GM23248 (cell line): ENCODE results near the gene KCTD19. TPM values are rescaled to one million over a fixed set of nuclear protein-coding genes. Genes with fewer than 3 reads are reported as not detected.
A peak's percentile ranks its signal among the peaks of the same experiment; 100 is the strongest.

Experiments used
- DNase-seq: peaks from one replicate; pipeline ENCODE4 v3.0.0-alpha.2; 2015
- H2AFZ ChIP-seq: fragments of 200-600 bp; sonication (generic); 2 replicates; pipeline ENCODE4 v1.6.1; 2016; ENCODE audit warnings: antibody characterized with exemption
- H3F3A ChIP-seq: fragments of 200-600 bp; sonication (generic); 2 replicates; pipeline ENCODE4 v1.6.1; 2016; ENCODE audit warnings: mild to moderate bottlenecking, antibody characterized with exemption, mixed run types; ENCODE audit not compliant: insufficient read depth
- H3K27ac ChIP-seq: fragments of 200-600 bp; sonication (generic); 2 replicates; pipeline ENCODE4 v1.5.1; 2016; ENCODE audit warnings: mild to moderate bottlenecking
- H3K27me3 ChIP-seq: fragments of 200-600 bp; sonication (generic); replicated peaks from 2 replicates; pipeline ENCODE4 v1.6.1; 2016; ENCODE audit warnings: mild to moderate bottlenecking; ENCODE audit not compliant: insufficient read depth
- H3K36me3 ChIP-seq: fragments of 200-600 bp; sonication (generic); 2 replicates; pipeline ENCODE4 v1.6.1; 2016; ENCODE audit warnings: low read depth, mild to moderate bottlenecking
- H3K4me1 ChIP-seq: fragments of 200-600 bp; sonication (generic); 2 replicates; pipeline ENCODE4 v1.6.1; 2016; ENCODE audit warnings: mild to moderate bottlenecking; ENCODE audit not compliant: insufficient read depth
- H3K4me2 ChIP-seq: fragments of 200-600 bp; sonication (generic); one replicate; pipeline ENCODE4 v1.6.1; 2016; ENCODE audit warnings: mild to moderate bottlenecking; ENCODE audit not compliant: unreplicated experiment
- H3K4me3 ChIP-seq: fragments of 200-600 bp; sonication (generic); 2 replicates; pipeline ENCODE4 v1.5.1; 2016; ENCODE audit warnings: mild to moderate bottlenecking
- H3K79me2 ChIP-seq: fragments of 200-600 bp; sonication (generic); 2 replicates; pipeline ENCODE4 v1.6.1; 2016; ENCODE audit warnings: mild to moderate bottlenecking; ENCODE audit not compliant: insufficient read depth
- H3K9ac ChIP-seq: fragments of 200-600 bp; sonication (generic); 2 replicates; pipeline ENCODE4 v1.6.1; 2016; ENCODE audit warnings: mild to moderate bottlenecking
- H3K9me2 ChIP-seq: fragments of 200-600 bp; sonication (generic); 2 replicates; pipeline ENCODE4 v1.6.1; 2016; ENCODE audit warnings: mixed run types, mild to moderate bottlenecking, moderate library complexity; ENCODE audit not compliant: insufficient read depth
- H3K9me3 ChIP-seq: fragments of 200-600 bp; sonication (generic); one replicate; pipeline ENCODE4 v1.6.1; 2017; ENCODE audit warnings: low read depth
- H4K20me1 ChIP-seq: fragments of 200-600 bp; sonication (generic); 2 replicates; pipeline ENCODE4 v1.6.0; 2016; ENCODE audit not compliant: insufficient read depth
- EZH2 ChIP-seq: fragments of 200-600 bp; sonication (generic); IDR thresholded peaks from 2 replicates; pipeline ENCODE4 v1.6.1; 2018; ENCODE audit warnings: antibody characterized with exemption, mild to moderate bottlenecking; ENCODE audit not compliant: insufficient read depth, poor library complexity, severe bottlenecking
- EZH2phosphoT487 ChIP-seq: fragments of 200-600 bp; sonication (generic); IDR thresholded peaks from 2 replicates; pipeline ENCODE4 v1.6.1; 2018; ENCODE audit warnings: antibody characterized with exemption, moderate library complexity, mild to moderate bottlenecking, low read depth; ENCODE audit not compliant: insufficient read depth
- WGBS, 2 experiments: methylation state at CpG; one replicate each; pipeline ENCODE4 v1.1.6; 2015 to 2017; ENCODE audit warnings: low lambda C conversion rate in 2 of 2, low coverage in 1 of 2; ENCODE audit errors: missing lambda C conversion rate in 2 of 2; 5-methylcytosine and 5-hydroxymethylcytosine counted together
- in situ Hi-C: fragments of 300-500 bp; cut with MboI; formaldehyde crosslinking; loops from 2 replicates; pipeline ENCODE4 v1.15.0; 2020
- polyA plus RNA-seq: library from polyadenylated mRNA; unstranded; fragments of >200 nt; fragmentation: Nextera tagmentation; extraction: Ambion mirVana; gene quantifications from 2 replicates; pipeline ENCODE4 v1.2.1, GENCODE V29; 2016
- total RNA-seq: library from RNA; depleted of rRNA; stranded (reverse); fragments of >200 nt; shearing (Covaris generic); gene quantifications from 2 replicates; pipeline ENCODE4 v1.2.3, GENCODE V29; 2014

Gene KCTD19
- total and polyA plus RNA-seq, 2 experiments from 2014 or later = not detected

GRCh38 chr16:67301080-67301782, 25.3 kb downstream of the KCTD19 start:
- H3K27ac ChIP-seq = no peak overlapping the region
- H2AFZ ChIP-seq = no peak overlapping the region
- no peaks in the 10 kb centered on the region for H4K20me1 ChIP-seq
- H3K9me3 ChIP-seq = no peaks in the 10 kb centered on the region
- no peak overlapping the region for H3K4me3 ChIP-seq
- H3K4me1 ChIP-seq = peaks cover 27% of the 10 kb centered on the region
- H3K9ac ChIP-seq = no peak overlapping the region
- 65 to 66% methylated on average over 11 of the region's 11 CpGs for WGBS, 2 experiments
- H3F3A ChIP-seq = no peaks in the 10 kb centered on the region; the same call in 1 of the 2 replicates
- in situ Hi-C loops = no loop called here
- H3K9me2 ChIP-seq = no peaks in the 10 kb centered on the region
- H3K79me2 ChIP-seq = no peaks in the 10 kb centered on the region
- no peaks in the 10 kb centered on the region for H3K27me3 ChIP-seq
- no peak overlapping the region for H3K4me2 ChIP-seq
- peak; percentile 32 for DNase-seq
- TF ChIP-seq EZH2phosphoT487 = no peak
- TF ChIP-seq EZH2 = no peak
- H3K36me3 ChIP-seq = no peaks in the 10 kb centered on the region

DNA sequence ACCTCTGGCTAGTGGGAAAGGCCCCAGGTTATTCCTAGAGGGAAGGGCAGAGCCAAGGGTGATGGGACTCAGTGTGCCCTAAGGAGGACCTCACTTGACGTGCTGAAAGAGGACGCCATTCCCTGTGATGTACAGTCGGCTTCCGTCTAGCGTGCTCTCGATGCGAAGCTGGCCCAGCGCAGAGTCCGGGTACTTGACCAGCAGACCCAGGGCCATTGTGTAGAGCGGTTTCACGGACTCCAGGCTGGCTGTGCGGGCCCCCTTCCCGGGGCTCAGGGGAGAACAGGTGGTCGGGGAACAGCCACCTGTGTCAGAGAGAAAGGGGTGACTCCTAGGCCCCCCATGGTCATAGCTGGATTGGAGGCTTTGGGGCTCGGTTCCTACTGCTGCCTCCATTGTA, 27.3 kb downstream of the KCTD19 start:
- H3K9me3 ChIP-seq = no peaks in the 10 kb centered on the region
- no peaks in the 10 kb centered on the region for H3K79me2 ChIP-seq
- no peak overlapping the region for H3K4me2 ChIP-seq
- H3K36me3 ChIP-seq = no peaks in the 10 kb centered on the region
- WGBS, 2 experiments = 86 to 91% methylated on average over 15 of the region's 15 CpGs
- DNase-seq = no peak
- in situ Hi-C loops = no loop called here
- H2AFZ ChIP-seq = no peak overlapping the region
- no peak overlapping the region for H3K4me3 ChIP-seq
- H4K20me1 ChIP-seq = no peaks in the 10 kb centered on the region
- H3K27ac ChIP-seq = no peak overlapping the region
- H3K27me3 ChIP-seq = no peaks in the 10 kb centered on the region
- no peak for TF ChIP-seq EZH2phosphoT487
- TF ChIP-seq EZH2 = no peak
- no peak overlapping the region for H3K9ac ChIP-seq
- no peaks in the 10 kb centered on the region; the same call in 1 of the 2 replicates for H3F3A ChIP-seq
- no peaks in the 10 kb centered on the region for H3K9me2 ChIP-seq
- H3K4me1 ChIP-seq = peaks cover 44% of the 10 kb centered on the region

DNA sequence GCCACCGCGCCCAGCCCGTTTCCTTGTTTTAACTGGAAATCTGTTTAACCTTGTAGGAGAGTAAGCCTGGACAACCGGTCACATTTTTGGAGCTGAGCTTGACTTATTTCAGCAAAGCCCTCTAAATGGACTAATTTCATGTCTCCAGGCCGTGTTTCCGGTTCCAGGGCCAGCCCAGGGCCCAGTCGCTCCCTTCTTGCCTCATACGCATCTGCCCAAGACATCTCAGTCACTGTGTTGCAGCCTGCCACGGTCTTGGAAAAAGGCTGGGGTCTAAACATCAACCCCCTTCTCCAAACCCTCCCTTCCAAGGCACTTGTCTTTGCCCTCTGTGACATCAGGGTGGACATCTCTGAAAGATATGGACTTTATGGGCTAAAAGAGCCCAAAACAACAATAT, 28.3 kb downstream of the KCTD19 start:
- WGBS, 2 experiments = 93 to 96% methylated on average over 9 of the region's 9 CpGs
- Histone ChIP-seq H3K79me2 (no peaks in the 10 kb centered on the region), H3K4me1 (peaks cover 36% of the 10 kb centered on the region), H3K9me2 (no peaks in the 10 kb centered on the region), H2AFZ (no peak overlapping the region), H3K27ac (no peak overlapping the region), H3K9me3 (no peaks in the 10 kb centered on the region), H3K9ac (no peak overlapping the region), H4K20me1 (no peaks in the 10 kb centered on the region), H3K36me3 (no peaks in the 10 kb centered on the region), H3K27me3 (no peaks in the 10 kb centered on the region), H3F3A (no peaks in the 10 kb centered on the region), H3K4me3 (no peak overlapping the region), H3K4me2 (no peak overlapping the region)
- DNase-seq = no peak
- no peak for TF ChIP-seq EZH2phosphoT487
- no peak for TF ChIP-seq EZH2
- in situ Hi-C loops = no loop called here

DNA sequence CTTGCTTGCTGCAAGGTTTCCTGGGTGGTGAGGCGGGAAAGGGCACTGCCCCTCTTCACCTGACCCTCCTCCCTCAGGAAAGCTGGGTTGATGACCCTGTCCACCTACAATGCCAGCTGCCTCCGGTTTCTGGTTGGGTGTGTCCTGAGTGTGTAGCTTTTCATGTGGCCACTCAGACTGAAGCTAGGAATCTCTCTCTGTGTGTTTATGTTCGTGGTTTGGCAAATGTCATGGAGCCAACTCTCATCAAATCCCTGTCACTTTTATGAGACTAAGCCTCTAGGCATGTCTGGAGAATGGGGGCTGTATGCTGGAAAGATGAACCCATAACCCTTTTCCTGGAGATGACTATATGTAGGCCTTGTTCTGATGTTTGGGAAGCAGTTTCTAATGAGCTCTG, 30.1 kb downstream of the KCTD19 start:
- H4K20me1 ChIP-seq = no peaks in the 10 kb centered on the region
- peak; percentile 70 for DNase-seq
- H3K79me2 ChIP-seq = no peaks in the 10 kb centered on the region
- no peak overlapping the region for H3K4me3 ChIP-seq
- H3K4me1 ChIP-seq = peaks cover 32% of the 10 kb centered on the region
- H2AFZ ChIP-seq = no peak overlapping the region
- H3F3A ChIP-seq = no peaks in the 10 kb centered on the region
- no peaks in the 10 kb centered on the region for H3K36me3 ChIP-seq
- peak overlapping the region; percentile 15 for H3K4me2 ChIP-seq
- no peak for TF ChIP-seq EZH2
- TF ChIP-seq EZH2phosphoT487 = no peak
- no peaks in the 10 kb centered on the region for H3K27me3 ChIP-seq
- no peak overlapping the region for H3K9ac ChIP-seq
- H3K9me2 ChIP-seq = no peaks in the 10 kb centered on the region
- WGBS, 2 experiments = 36% methylated on average over 3 of the region's 3 CpGs
- in situ Hi-C loops = no loop called here
- H3K9me3 ChIP-seq = no peaks in the 10 kb centered on the region
- H3K27ac ChIP-seq = no peak overlapping the region
